ENCODE results near the gene TNRC6B. TPM values are rescaled to one million over a fixed set of nuclear protein-coding genes. Genes with fewer than 3 reads are reported as not detected.

TNRC6B gene
- total RNA-seq, 1 experiment from 2014 or later, result 62.7 TPM

- H3F3A ChIP-seq (ENCODE audit: insufficient read depth, low read depth), result no peaks in the 10 kb centered on the region
- H3K4me2 ChIP-seq, result no peak overlapping the region
- no peak overlapping the region for H3K4me3 ChIP-seq
- no peaks in the 10 kb centered on the region for H3K27me3 ChIP-seq (ENCODE audit: insufficient read depth, low read depth)
- intact Hi-C loops (cut with micrococcal nuclease; ENCODE audit: unreplicated experiment), result no loop called here
- POLR2A ChIA-PET (ENCODE audit: unreplicated experiment), result no interaction called here
- H3K79me2 ChIP-seq (ENCODE audit: low read depth), result no peaks in the 10 kb centered on the region
- no peaks in the 10 kb centered on the region for H4K20me1 ChIP-seq (ENCODE audit: insufficient read depth)
- no peaks in the 10 kb centered on the region for H3K36me3 ChIP-seq (ENCODE audit: low read depth)
- CTCF ChIA-PET, result interaction anchor here (0.6 kb wide), 1 partner anchor 132 kb away, joined by 7 read pairs; no protein-coding TSS in a partner anchor
- H3K9me3 ChIP-seq (ENCODE audit: insufficient read depth, low read depth), result no peaks in the 10 kb centered on the region
- no peak overlapping the region for H2AFZ ChIP-seq
- H3K9me2 ChIP-seq (ENCODE audit: insufficient read depth), result no peaks in the 10 kb centered on the region
- TF ChIP-seq CTCF (conservative IDR thresholded peaks at IDR 0.05), result no peak
- no peak for TF ChIP-seq EZH2 (IDR thresholded peaks at IDR 0.05; ENCODE audit: low read depth)
- no peak overlapping the region for H3K27ac ChIP-seq
- no peak for DNase-seq
- no peaks in the 10 kb centered on the region for H3K4me1 ChIP-seq (replicated peaks; ENCODE audit: insufficient read depth)
- BruUV-seq (replicated peaks), result no TSS peak
Observed at GRCh38 chr22:40137132-40137531, 40.6 kb upstream of the TNRC6B start.

DNA sequence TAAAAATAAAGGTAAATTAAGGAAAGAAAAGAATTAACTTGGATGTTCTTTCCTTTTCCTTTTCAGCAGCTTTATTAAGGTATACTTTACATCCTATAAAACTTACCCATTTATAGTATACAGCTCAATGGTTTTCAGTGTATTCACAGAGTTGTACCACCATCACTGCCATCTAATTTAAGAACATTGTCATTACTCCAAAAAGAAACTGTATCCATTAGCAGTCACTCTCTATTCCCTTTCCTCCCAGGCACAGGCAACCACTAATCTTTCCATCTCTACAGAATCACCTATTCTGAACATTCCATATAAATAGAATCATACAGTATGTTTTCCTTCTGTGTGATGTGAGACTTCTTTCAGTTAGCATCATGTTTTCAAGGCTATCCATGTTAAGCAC lies 38.9 kb upstream of the TNRC6B start:
- TF ChIP-seq EZH2 (IDR thresholded peaks at IDR 0.05; ENCODE audit: low read depth) (no peak), CTCF (conservative IDR thresholded peaks at IDR 0.05) (no peak)
- H3K9me3 ChIP-seq (ENCODE audit: insufficient read depth, low read depth), result no peaks in the 10 kb centered on the region
- H3K9me2 ChIP-seq (ENCODE audit: insufficient read depth), result no peaks in the 10 kb centered on the region
- no peaks in the 10 kb centered on the region for H3F3A ChIP-seq (ENCODE audit: insufficient read depth, low read depth)
- DNase-seq, result no peak
- no peak overlapping the region for H3K4me3 ChIP-seq
- BruUV-seq (replicated peaks), result no TSS peak
- H3K4me2 ChIP-seq, result no peak overlapping the region
- H3K79me2 ChIP-seq (ENCODE audit: low read depth), result no peaks in the 10 kb centered on the region
- H3K27me3 ChIP-seq (ENCODE audit: insufficient read depth, low read depth), result no peaks in the 10 kb centered on the region
- no peaks in the 10 kb centered on the region for H3K36me3 ChIP-seq (ENCODE audit: low read depth)
- intact Hi-C loops (cut with micrococcal nuclease; ENCODE audit: unreplicated experiment), result no loop called here
- no peak overlapping the region for H3K27ac ChIP-seq
- CTCF ChIA-PET, result no interaction called here
- POLR2A ChIA-PET (ENCODE audit: unreplicated experiment), result no interaction called here
- no peak overlapping the region for H2AFZ ChIP-seq
- H4K20me1 ChIP-seq (ENCODE audit: insufficient read depth), result no peaks in the 10 kb centered on the region
- H3K4me1 ChIP-seq (replicated peaks; ENCODE audit: insufficient read depth), result no peaks in the 10 kb centered on the region

- Histone ChIP-seq H3K4me3 (no peak overlapping the region), H3K36me3 (ENCODE audit: low read depth) (no peaks in the 10 kb centered on the region), H2AFZ (no peak overlapping the region), H3K27ac (no peak overlapping the region), H3K27me3 (ENCODE audit: insufficient read depth, low read depth) (no peaks in the 10 kb centered on the region), H3F3A (ENCODE audit: insufficient read depth, low read depth) (0 out of 2 replicates have a peak, but pooled peaks cover 9% of the 10 kb centered on the region), H3K79me2 (ENCODE audit: low read depth) (no peaks in the 10 kb centered on the region), H3K4me1 (replicated peaks; ENCODE audit: insufficient read depth) (0 out of 2 replicates have a peak, but pooled peaks cover 4% of the 10 kb centered on the region), H4K20me1 (ENCODE audit: insufficient read depth) (no peaks in the 10 kb centered on the region), H3K9me2 (ENCODE audit: insufficient read depth) (no peaks in the 10 kb centered on the region), H3K9me3 (ENCODE audit: insufficient read depth, low read depth) (no peaks in the 10 kb centered on the region), H3K4me2 (no peak overlapping the region)
- ChIA-PET POLR2A (ENCODE audit: unreplicated experiment) (no interaction called here), CTCF (no interaction called here)
- TF ChIP-seq EZH2 (IDR thresholded peaks at IDR 0.05; ENCODE audit: low read depth), result no peak
- TF ChIP-seq CTCF (conservative IDR thresholded peaks at IDR 0.05), result no peak
- DNase-seq, result no peak
- intact Hi-C loops (cut with micrococcal nuclease; ENCODE audit: unreplicated experiment), result no loop called here
- no TSS peak for BruUV-seq (replicated peaks)
Observed at GRCh38 chr22:40147388-40148176, 30.1 kb upstream of the TNRC6B start.

All from PC-9 (cell line).